ENCODE results near the gene SMYD2. TPM values are rescaled to one million over a fixed set of nuclear protein-coding genes. Genes with fewer than 3 reads are reported as not detected.

The SMYD2 gene
- total and polyA plus RNA-seq, 2 experiments from 2014 or later = 34.9 to 52.1 TPM

DNA sequence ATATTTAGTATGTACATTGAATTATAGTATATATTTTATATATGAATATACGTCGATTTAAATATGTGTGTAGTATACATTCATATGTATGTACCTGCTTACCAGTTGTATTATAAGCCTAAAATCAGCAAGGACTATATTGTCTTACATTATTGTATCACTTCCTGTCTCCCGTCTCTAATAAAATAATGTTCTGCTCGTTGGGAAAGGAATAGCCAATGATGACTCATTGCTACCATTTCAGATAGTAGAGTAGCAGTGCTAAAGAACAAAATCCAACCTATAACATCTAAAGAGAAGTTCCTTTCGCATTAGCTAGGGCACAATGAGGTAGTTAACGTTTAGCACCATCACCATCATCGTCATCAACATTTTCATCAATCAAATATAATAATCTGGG is 39.9 kb upstream of the SMYD2 start:
- DNase-seq = peak; percentile 42
- Histone ChIP-seq H3K27me3 (replicated peaks; ENCODE audit: insufficient read depth) (no peaks in the 10 kb centered on the region), H4K20me1 (ENCODE audit: insufficient read depth) (no peaks in the 10 kb centered on the region), H3K9me2 (ENCODE audit: insufficient read depth) (no peaks in the 10 kb centered on the region), H3K36me3 (ENCODE audit: low read depth) (no peaks in the 10 kb centered on the region), H2AFZ (no peak overlapping the region), H3K9me3 (ENCODE audit: low read depth) (no peaks in the 10 kb centered on the region), H3K27ac (no peak overlapping the region), H3F3A (ENCODE audit: insufficient read depth) (no peaks in the 10 kb centered on the region), H3K4me2 (ENCODE audit: unreplicated experiment) (no peak overlapping the region), H3K79me2 (ENCODE audit: insufficient read depth) (no peaks in the 10 kb centered on the region), H3K4me3 (no peak overlapping the region), H3K4me1 (ENCODE audit: insufficient read depth) (no peaks in the 10 kb centered on the region), H3K9ac (no peak overlapping the region)
- in situ Hi-C loops (cut with MboI) = no loop called here
- TF ChIP-seq EZH2phosphoT487 (IDR thresholded peaks at IDR 0.05; ENCODE audit: insufficient read depth, low read depth) = no peak
- no peak for TF ChIP-seq EZH2 (IDR thresholded peaks at IDR 0.05; ENCODE audit: insufficient read depth, poor library complexity, severe bottlenecking)
- 68 to 69% methylated on average over 7 of the region's 7 CpGs for WGBS, 2 experiments (ENCODE audit: low coverage in 1 of 2, low lambda C conversion rate in 2 of 2, missing lambda C conversion rate in 2 of 2)

DNA sequence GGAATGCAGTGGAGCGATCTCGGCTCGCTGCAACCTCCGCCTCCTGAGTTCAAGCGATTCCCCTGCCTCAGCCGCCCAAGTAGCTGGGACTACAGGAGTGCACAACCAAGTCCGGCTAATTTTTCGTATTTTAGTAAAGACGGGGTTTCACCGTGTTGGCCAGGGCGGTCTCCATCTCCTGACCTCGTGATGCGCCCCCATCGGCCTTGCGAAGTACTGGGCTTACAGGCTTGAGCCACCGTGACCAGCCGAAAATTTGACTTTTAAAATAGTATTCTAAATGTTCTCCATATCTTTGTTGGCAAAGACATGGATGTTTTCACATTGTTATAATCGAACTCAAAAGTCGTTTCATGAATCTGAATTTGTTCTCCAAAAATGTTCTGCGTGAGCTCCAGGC is 36.7 kb upstream of the SMYD2 start:
- in situ Hi-C loops (cut with MboI) = no loop called here
- no peaks in the 10 kb centered on the region for H4K20me1 ChIP-seq (ENCODE audit: insufficient read depth)
- H3K9me2 ChIP-seq (ENCODE audit: insufficient read depth) = no peaks in the 10 kb centered on the region
- DNase-seq = no peak
- TF ChIP-seq EZH2 (IDR thresholded peaks at IDR 0.05; ENCODE audit: insufficient read depth, poor library complexity, severe bottlenecking) = no peak
- H3K79me2 ChIP-seq (ENCODE audit: insufficient read depth) = no peaks in the 10 kb centered on the region
- H3F3A ChIP-seq (ENCODE audit: insufficient read depth) = peaks cover 8% of the 10 kb centered on the region; the same call in 1 of the 2 replicates
- no peaks in the 10 kb centered on the region for H3K9me3 ChIP-seq (ENCODE audit: low read depth)
- 77% methylated on average over 20 of the region's 20 CpGs for WGBS, 2 experiments (ENCODE audit: low coverage in 1 of 2, low lambda C conversion rate in 2 of 2, missing lambda C conversion rate in 2 of 2)
- H3K36me3 ChIP-seq (ENCODE audit: low read depth) = no peaks in the 10 kb centered on the region
- no peak overlapping the region for H3K9ac ChIP-seq
- no peak overlapping the region for H2AFZ ChIP-seq
- no peak overlapping the region for H3K4me2 ChIP-seq (ENCODE audit: unreplicated experiment)
- H3K27ac ChIP-seq = no peak overlapping the region
- no peak overlapping the region for H3K4me3 ChIP-seq
- H3K4me1 ChIP-seq (ENCODE audit: insufficient read depth) = 0 out of 2 replicates have a peak, but pooled peaks cover 6% of the 10 kb centered on the region
- no peaks in the 10 kb centered on the region for H3K27me3 ChIP-seq (replicated peaks; ENCODE audit: insufficient read depth)

DNA sequence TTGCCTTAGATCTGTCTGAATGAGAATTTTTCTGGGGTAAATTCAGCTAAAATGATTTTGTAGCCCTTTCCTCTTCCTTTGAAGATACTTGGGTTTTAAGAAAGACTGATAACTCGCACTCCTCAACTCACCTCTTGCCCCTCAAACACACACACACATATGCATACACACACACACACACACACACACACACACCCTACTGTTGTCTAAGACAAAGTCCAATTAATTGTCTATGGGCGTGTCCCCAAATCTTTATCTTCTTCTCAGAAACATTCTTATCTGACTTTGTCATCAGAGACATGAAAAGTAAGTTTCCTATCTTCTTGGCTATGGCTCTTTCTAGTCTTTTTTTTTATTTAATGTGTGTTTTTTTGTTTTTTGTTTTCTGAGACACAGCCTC is 36.1 kb upstream of the SMYD2 start:
- Histone ChIP-seq H3K9me2 (ENCODE audit: insufficient read depth) (no peaks in the 10 kb centered on the region), H3K4me2 (ENCODE audit: unreplicated experiment) (no peak overlapping the region), H3K9me3 (ENCODE audit: low read depth) (no peaks in the 10 kb centered on the region), H3K27ac (no peak overlapping the region), H3K36me3 (ENCODE audit: low read depth) (no peaks in the 10 kb centered on the region), H2AFZ (no peak overlapping the region), H3K4me3 (no peak overlapping the region), H3K27me3 (replicated peaks; ENCODE audit: insufficient read depth) (no peaks in the 10 kb centered on the region), H3K79me2 (ENCODE audit: insufficient read depth) (no peaks in the 10 kb centered on the region), H3K4me1 (ENCODE audit: insufficient read depth) (0 out of 2 replicates have a peak, but pooled peaks cover 6% of the 10 kb centered on the region), H3K9ac (no peak overlapping the region), H4K20me1 (ENCODE audit: insufficient read depth) (no peaks in the 10 kb centered on the region), H3F3A (ENCODE audit: insufficient read depth) (peaks cover 9% of the 10 kb centered on the region; the same call in 1 of the 2 replicates)
- 97% methylated on average over 2 of the region's 2 CpGs for WGBS, 2 experiments (ENCODE audit: low coverage in 1 of 2, low lambda C conversion rate in 2 of 2, missing lambda C conversion rate in 2 of 2)
- TF ChIP-seq EZH2 (IDR thresholded peaks at IDR 0.05; ENCODE audit: insufficient read depth, poor library complexity, severe bottlenecking) (no peak), EZH2phosphoT487 (IDR thresholded peaks at IDR 0.05; ENCODE audit: insufficient read depth, low read depth) (no peak)
- no peak for DNase-seq
- in situ Hi-C loops (cut with MboI) = no loop called here

DNA sequence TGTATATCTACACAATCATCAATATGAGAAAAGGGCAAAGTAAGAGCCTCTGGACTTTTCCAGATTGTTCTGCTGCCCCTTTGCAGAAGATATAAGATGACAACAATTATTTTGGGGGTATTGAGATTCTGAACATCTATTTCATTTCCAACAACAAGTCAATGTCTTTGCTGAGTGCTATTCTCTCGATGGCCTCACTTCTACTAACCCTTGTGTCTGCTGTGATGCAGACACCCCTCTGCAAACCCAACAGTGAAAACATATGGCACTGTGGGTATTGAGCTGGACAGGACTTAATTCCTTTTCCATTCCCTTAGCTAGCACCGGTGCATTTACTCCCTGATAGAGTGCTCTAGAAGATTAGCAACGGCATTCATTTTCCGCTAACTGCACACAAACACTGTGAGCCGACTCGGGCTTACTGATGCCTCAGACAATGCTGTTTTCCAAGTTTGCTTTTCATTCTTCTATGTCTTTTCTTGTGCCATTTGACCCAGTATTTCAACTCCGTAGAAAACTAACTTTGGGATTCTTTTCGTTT is 33.4 kb upstream of the SMYD2 start:
- H3K4me3 ChIP-seq = no peak overlapping the region
- in situ Hi-C loops (cut with MboI) = no loop called here
- no peaks in the 10 kb centered on the region for H4K20me1 ChIP-seq (ENCODE audit: insufficient read depth)
- H2AFZ ChIP-seq = no peak overlapping the region
- no peak overlapping the region for H3K9ac ChIP-seq
- H3K4me1 ChIP-seq (ENCODE audit: insufficient read depth) = 0 out of 2 replicates have a peak, but pooled peaks cover 6% of the 10 kb centered on the region
- H3K27ac ChIP-seq = no peak overlapping the region
- WGBS, 2 experiments (ENCODE audit: low coverage in 1 of 2, low lambda C conversion rate in 2 of 2, missing lambda C conversion rate in 2 of 2) = 74 to 75% methylated on average over 8 of the region's 8 CpGs
- H3K9me2 ChIP-seq (ENCODE audit: insufficient read depth) = no peaks in the 10 kb centered on the region
- no peak overlapping the region for H3K4me2 ChIP-seq (ENCODE audit: unreplicated experiment)
- H3K27me3 ChIP-seq (replicated peaks; ENCODE audit: insufficient read depth) = no peaks in the 10 kb centered on the region
- TF ChIP-seq EZH2phosphoT487 (IDR thresholded peaks at IDR 0.05; ENCODE audit: insufficient read depth, low read depth) = no peak
- no peak for DNase-seq
- no peaks in the 10 kb centered on the region for H3K9me3 ChIP-seq (ENCODE audit: low read depth)
- peaks cover 9% of the 10 kb centered on the region; the same call in 1 of the 2 replicates for H3F3A ChIP-seq (ENCODE audit: insufficient read depth)
- H3K79me2 ChIP-seq (ENCODE audit: insufficient read depth) = no peaks in the 10 kb centered on the region
- no peaks in the 10 kb centered on the region for H3K36me3 ChIP-seq (ENCODE audit: low read depth)

Data from GM23248 (cell line).